ENCODE data around the gene MYLK3.

The MYLK3 gene

GRCh38 chr16:46718214-46718613, 29.9 kb downstream of the MYLK3 start:
- no peak for ATAC-seq
- TF ChIP-seq CREB5 (CRISPR knock-in tag; IDR thresholded peaks at IDR 0.05; ENCODE audit: low read depth) (no peak), TSHZ2 (CRISPR knock-in tag; IDR thresholded peaks at IDR 0.05) (no peak), ESRRG (CRISPR knock-in tag; IDR thresholded peaks at IDR 0.05) (no peak), ISL1 (CRISPR knock-in tag; IDR thresholded peaks at IDR 0.05) (no peak), POU6F1 (CRISPR knock-in tag; IDR thresholded peaks at IDR 0.05; ENCODE audit: borderline replicate concordance, low read depth) (no peak), ZNF565 (CRISPR knock-in tag; conservative IDR thresholded peaks at IDR 0.05; ENCODE audit: low read depth) (no peak), ZFP30 (CRISPR knock-in tag; IDR thresholded peaks at IDR 0.05) (no peak), ZNF8 (CRISPR knock-in tag; IDR thresholded peaks at IDR 0.05) (no peak), GLIS3 (CRISPR knock-in tag; IDR thresholded peaks at IDR 0.05) (no peak), ZNF70 (CRISPR knock-in tag; IDR thresholded peaks at IDR 0.05) (no peak), SNAI2 (CRISPR knock-in tag; IDR thresholded peaks at IDR 0.05) (no peak), TOX (CRISPR knock-in tag; IDR thresholded peaks at IDR 0.05; ENCODE audit: borderline replicate concordance) (no peak), TCF4 (CRISPR knock-in tag; IDR thresholded peaks at IDR 0.05; ENCODE audit: borderline replicate concordance) (no peak), OSR1 (CRISPR knock-in tag; IDR thresholded peaks at IDR 0.05) (no peak), RARB (CRISPR knock-in tag; IDR thresholded peaks at IDR 0.05) (no peak), CSRNP3 (CRISPR knock-in tag; IDR thresholded peaks at IDR 0.05) (no peak)

- no peak for ATAC-seq
- TF ChIP-seq TCF4 (CRISPR knock-in tag; IDR thresholded peaks at IDR 0.05; ENCODE audit: borderline replicate concordance), result no peak
- TF ChIP-seq CSRNP3 (CRISPR knock-in tag; IDR thresholded peaks at IDR 0.05), result no peak
- no peak for TF ChIP-seq RARB (CRISPR knock-in tag; IDR thresholded peaks at IDR 0.05)
- TF ChIP-seq CSDC2 (CRISPR knock-in tag; IDR thresholded peaks at IDR 0.05), result no peak
- TF ChIP-seq OSR1 (CRISPR knock-in tag; IDR thresholded peaks at IDR 0.05), result no peak
- TF ChIP-seq TSHZ2 (CRISPR knock-in tag; IDR thresholded peaks at IDR 0.05), result no peak
- TF ChIP-seq ZC3H10 (CRISPR knock-in tag; IDR thresholded peaks at IDR 0.05), result no peak
- no peak for TF ChIP-seq TOX (CRISPR knock-in tag; IDR thresholded peaks at IDR 0.05; ENCODE audit: borderline replicate concordance)
- TF ChIP-seq SNAI2 (CRISPR knock-in tag; IDR thresholded peaks at IDR 0.05), result no peak
- no peak for TF ChIP-seq ESRRG (CRISPR knock-in tag; IDR thresholded peaks at IDR 0.05)
- TF ChIP-seq CREB5 (CRISPR knock-in tag; IDR thresholded peaks at IDR 0.05; ENCODE audit: low read depth), result no peak
- no peak for TF ChIP-seq BACH2 (CRISPR knock-in tag; IDR thresholded peaks at IDR 0.05; ENCODE audit: borderline replicate concordance)
- TF ChIP-seq PPARA (CRISPR knock-in tag; IDR thresholded peaks at IDR 0.05; ENCODE audit: borderline replicate concordance), result no peak
- TF ChIP-seq ZFP30 (CRISPR knock-in tag; IDR thresholded peaks at IDR 0.05), result no peak
- no peak for TF ChIP-seq PATZ1 (CRISPR knock-in tag; IDR thresholded peaks at IDR 0.05; ENCODE audit: borderline replicate concordance)
- TF ChIP-seq POU6F1 (CRISPR knock-in tag; IDR thresholded peaks at IDR 0.05; ENCODE audit: borderline replicate concordance, low read depth), result no peak
Measured at GRCh38 chr16:46717692-46718091, 30.5 kb downstream of the MYLK3 start.

Data from SK-N-SH treated with all-trans-retinoic acid at 6 μM for 48 hours (cell line).